Occipital lobe (tissue), 3 donors: Measurements from ENCODE around the gene SPINK9. TPM values are rescaled to one million over a fixed set of nuclear protein-coding genes. Genes with fewer than 3 reads are reported as not detected.
A peak's percentile ranks its signal among the peaks of the same experiment; 100 is the strongest.

Experiments used
- DNase-seq: peaks from one replicate; lab custom pipeline; 2025; lab: John Stamatoyannopoulos, UW
- small RNA-seq: library from RNA; depleted of rRNA; stranded (forward); fragments of <200 nt; gene quantifications from one replicate; pipeline ENCODE3, GENCODE V24; 2014
- total RNA-seq: library from RNA; depleted of rRNA; stranded (reverse); fragments of >200 nt; gene quantifications from one replicate; pipeline ENCODE4 v1.2.3, GENCODE V29; 2014

The SPINK9 gene
- total RNA-seq, 1 donor from 2014 or later, result not detected

- DNase-seq, result no peak
Observed at GRCh38 chr5:148364343-148364742, 29.0 kb downstream of the SPINK9 start.

DNA sequence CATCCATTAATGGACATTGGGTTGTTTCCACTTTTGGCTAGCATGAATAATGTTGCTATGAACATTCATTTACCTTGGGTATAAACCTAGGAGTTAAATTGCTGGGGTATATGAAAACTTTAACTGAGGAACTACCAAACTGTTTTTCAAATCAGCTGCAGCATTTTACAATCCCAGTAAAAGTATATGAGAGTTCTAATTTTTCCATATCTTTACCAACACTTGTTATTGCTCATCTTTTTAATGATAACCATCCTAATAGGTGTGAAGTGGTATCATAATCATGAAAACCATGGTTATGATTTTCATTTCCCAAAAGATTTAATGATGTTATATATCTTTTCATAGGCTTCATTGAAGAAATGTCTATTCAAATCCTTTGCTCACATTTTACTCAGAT is 32.9 kb downstream of the SPINK9 start:
- DNase-seq, result no peak

DNA sequence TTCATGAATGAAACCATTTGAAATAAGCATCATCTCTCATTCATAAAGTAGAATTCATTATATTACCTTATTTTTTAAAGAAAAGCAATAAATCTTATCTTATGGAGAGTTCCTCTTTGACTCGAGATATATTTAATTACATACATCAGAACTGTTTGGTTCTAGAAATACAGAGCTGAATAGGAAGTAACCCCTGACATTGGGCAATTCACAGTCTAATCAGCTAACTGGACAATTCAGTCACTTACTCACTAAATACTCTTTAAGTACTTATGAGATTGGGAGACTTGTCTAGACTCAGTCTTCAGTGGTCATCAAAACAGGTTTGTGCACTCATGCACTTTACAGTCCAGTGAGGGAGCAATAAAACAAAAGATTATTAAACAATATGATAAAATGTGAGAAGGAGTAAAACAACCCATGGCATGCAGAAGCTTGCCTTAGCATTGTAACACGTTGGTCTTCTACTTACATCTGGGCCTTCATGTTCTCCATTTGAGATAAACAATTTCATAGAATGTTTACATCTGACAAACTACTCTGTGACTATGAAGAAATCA is 36.9 kb downstream of the SPINK9 start:
- DNase-seq, result no peak

DNA sequence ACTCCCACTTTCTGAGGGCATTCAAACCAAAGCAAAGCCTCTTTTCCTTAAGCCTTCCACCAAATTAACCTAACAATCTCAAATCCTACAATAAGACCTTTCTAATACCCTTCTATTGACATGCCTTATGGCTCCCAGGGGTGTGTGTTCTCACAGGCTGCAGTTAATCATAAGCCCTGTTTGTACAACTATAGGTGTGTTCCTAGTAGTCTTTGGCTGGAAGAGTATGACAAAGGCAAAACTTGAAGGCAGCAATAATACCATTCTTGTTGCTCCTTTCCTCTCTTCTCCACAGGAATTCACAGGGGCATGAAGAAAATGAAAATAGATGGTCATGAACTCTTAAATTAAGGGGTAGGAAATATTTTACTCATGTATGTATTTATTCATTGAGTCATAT is 37.5 kb downstream of the SPINK9 start:
- no peak for DNase-seq

DNA sequence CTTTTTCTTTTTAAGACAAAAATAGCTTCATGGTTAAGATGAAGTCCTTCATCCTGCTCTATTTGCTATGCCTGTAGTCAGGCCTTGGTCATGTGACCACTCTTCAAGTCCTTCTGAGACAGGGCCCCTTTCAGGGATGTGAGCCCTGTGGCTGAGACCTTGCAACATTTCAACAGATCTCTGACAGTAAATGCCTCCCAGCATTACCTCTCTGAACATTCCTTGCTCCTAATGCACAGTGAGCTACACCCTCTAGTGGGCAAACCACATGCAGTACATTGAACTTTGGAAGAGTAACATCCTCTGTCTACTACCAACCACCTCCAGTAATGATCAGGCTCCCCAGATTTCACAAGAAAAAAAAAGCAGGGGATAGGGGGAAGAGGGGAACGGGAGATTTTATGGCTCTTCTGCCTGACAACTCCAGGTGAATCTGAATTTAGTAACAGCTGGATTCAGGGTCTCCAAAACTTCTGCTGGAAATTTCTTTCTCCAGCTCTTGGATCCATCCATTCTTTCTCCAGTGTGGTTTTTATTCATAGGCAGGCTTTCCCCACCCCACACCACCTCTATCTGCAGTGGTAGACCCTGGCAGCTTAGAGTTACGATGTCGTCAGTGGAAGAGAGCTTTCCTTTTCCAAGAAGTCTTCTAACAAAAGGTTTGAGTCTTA is 39.5 kb downstream of the SPINK9 start:
- DNase-seq, result peak; percentile 4

GRCh38 chr5:148376198-148376597 is 40.8 kb downstream of the SPINK9 start:
- no peak for DNase-seq

- no peak for DNase-seq
Observed at GRCh38 chr5:148378670-148379069, 43.3 kb downstream of the SPINK9 start.

GRCh38 chr5:148379340-148379739 is 44.0 kb downstream of the SPINK9 start:
- DNase-seq, result no peak

- DNase-seq, result no peak
Observed at GRCh38 chr5:148381906-148382305, 46.5 kb downstream of the SPINK9 start.

- DNase-seq, result no peak
Observed at GRCh38 chr5:148382961-148383360, 47.6 kb downstream of the SPINK9 start.

- DNase-seq, result peak; percentile 91
Observed at GRCh38 chr5:148383564-148384379, 48.4 kb downstream of the SPINK9 start, which contains the start of gene FBXO38. Gene FBXO38, plus strand, starts transcription at chr5:148383958. Its CDS starts 10,819 bp downstream, at chr5:148394777.

- no peak for DNase-seq
Observed at GRCh38 chr5:148384380-148384737, 49.0 kb downstream of the SPINK9 start.

GRCh38 chr5:148385094-148385493 is 49.7 kb downstream of the SPINK9 start:
- no peak for DNase-seq

DNA sequence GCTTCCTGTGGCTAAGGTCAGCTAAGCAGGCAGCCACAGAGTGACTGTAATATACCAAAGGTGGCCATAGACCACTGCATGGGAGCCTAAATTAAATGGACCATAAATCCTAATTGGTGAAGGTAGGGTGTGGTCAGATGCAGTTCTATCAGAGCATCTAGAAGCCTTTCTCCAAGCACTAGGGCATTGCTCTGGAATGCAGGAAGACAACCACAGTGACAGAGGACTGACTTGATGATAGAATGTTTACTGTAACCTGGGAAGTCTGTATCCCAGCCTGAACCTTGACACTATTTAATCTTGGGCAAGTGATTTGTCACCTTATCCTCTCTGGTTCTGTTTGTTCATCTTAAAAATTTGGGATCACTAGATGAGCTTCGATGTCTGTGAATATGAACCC is 50.7 kb downstream of the SPINK9 start:
- no peak for DNase-seq

- no peak for DNase-seq
Observed at GRCh38 chr5:148387325-148387724, 52.0 kb downstream of the SPINK9 start.

DNA sequence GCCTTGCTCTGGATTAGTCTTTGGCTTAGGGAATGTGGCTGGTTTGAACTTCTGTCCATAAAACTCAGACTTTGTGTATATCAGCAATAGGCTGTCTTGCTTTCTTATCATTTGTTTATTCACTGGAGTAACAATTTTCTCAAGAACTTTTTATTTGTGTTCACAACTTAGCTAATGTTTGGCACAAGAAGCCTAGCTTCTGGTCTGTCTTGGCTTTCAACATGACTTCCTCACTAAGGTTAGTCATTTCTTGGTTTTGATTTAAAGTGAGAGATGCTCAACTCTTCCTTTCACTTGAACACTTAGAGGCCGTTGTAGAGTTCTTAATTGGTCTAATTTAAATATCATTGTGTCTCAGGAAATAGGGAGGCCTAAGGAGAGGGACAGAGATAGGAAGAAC is 53.3 kb downstream of the SPINK9 start:
- no peak for DNase-seq

Small RNA genes within 50 kb of the gene (small RNA-seq; reads per million reads assigned to genes)
- gene RF00017, result not detected

Other genes starting within 250 kb of the SPINK9 start
- gene SPINK14, start 167.0 kb upstream of the SPINK9 start, total RNA-seq, result not detected
- not detected for gene SPINK6, start 132.5 kb upstream of the SPINK9 start, total RNA-seq
- gene MARCOL, start 97.0 kb upstream of the SPINK9 start, total RNA-seq, result not detected
- gene SPINK13, start 66.8 kb upstream of the SPINK9 start, total RNA-seq, result not detected
- gene SPINK7, start 23.1 kb upstream of the SPINK9 start, total RNA-seq, result not detected
- gene FBXO38, start 48.4 kb downstream of the SPINK9 start, total RNA-seq, result 77.5 TPM